Endothelial cell of umbilical vein (primary cell): ENCODE data around the gene CCNL2. TPM values are rescaled to one million over a fixed set of nuclear protein-coding genes. Genes with fewer than 3 reads are reported as not detected.

Experiments
- BruUV-seq: library from RNA; stranded (reverse); fragments of 400-500 nt; replicated peaks from 2 replicates; lab custom pipeline; 2021; lab: Mats Ljungman, UMichigan
- CTCF ChIA-PET: fragments of 300-600, 350-600 bp; sonication (Branson Sonifier 250); formaldehyde crosslinking; loops from one replicate; lab custom pipeline; 2021; ENCODE audit warnings: antibody characterized with exemption, inconsistent platforms; lab: Charles Lee
- POLR2A ChIA-PET: fragments of 300-600, 350-600 bp; sonication (Branson Sonifier 250); formaldehyde crosslinking; loops from one replicate; lab custom pipeline; 2021; ENCODE audit warnings: antibody characterized with exemption, inconsistent platforms; lab: Charles Lee
- DNase-seq: peaks from one replicate; pipeline ENCODE4 v3.0.0-alpha.2; 2011; ENCODE audit warnings: low read depth, low spot score
- FAIRE-seq: peaks from 2 replicates; lab custom pipeline; 2011; peaks lifted over from hg19 to GRCh38; lab: Jason Lieb, UNC
- H2AFZ ChIP-seq: 2 replicates; pipeline ENCODE4 v1.6.0; 2012; ENCODE audit warnings: low read depth, low read length, control low read depth, inconsistent platforms
- H3K27ac ChIP-seq: 2 replicates; pipeline ENCODE4 v1.5.1; 2011; ENCODE audit warnings: low read depth, mild to moderate bottlenecking, control low read depth, low read length, moderate library complexity; ENCODE audit not compliant: insufficient read depth
- H3K27me3 ChIP-seq, 2 experiments: 2 replicates each; pipeline versions ENCODE4 v1.6.0 to v1.6.1; 2011; ENCODE audit warnings: low read length in 2 of 2, mixed read lengths in 1 of 2; ENCODE audit not compliant: control insufficient read depth in 2 of 2, insufficient read depth in 2 of 2
- H3K36me3 ChIP-seq, 2 experiments: 2 replicates in 1 of 2; 3 replicates in 1 of 2; pipeline ENCODE4 v1.5.1; 2011; ENCODE audit warnings: low read length in 2 of 2, mild to moderate bottlenecking in 1 of 2, moderate library complexity in 1 of 2; ENCODE audit not compliant: control insufficient read depth in 2 of 2, insufficient read depth in 2 of 2; ENCODE audit errors: extremely low read depth in 1 of 2
- H3K4me1 ChIP-seq: 3 replicates; pipeline ENCODE4 v1.5.1; 2011; ENCODE audit warnings: mild to moderate bottlenecking, low read length; ENCODE audit not compliant: control insufficient read depth, insufficient read depth; ENCODE audit errors: extremely low read depth
- H3K4me2 ChIP-seq: 2 replicates; pipeline ENCODE4 v1.6.1; 2011; ENCODE audit warnings: low read length, control low read depth, mixed read lengths; ENCODE audit not compliant: insufficient read depth
- H3K4me3 ChIP-seq, 3 experiments: fragments of 200-600 bp in 1 of 3; sonication (generic), shearing (Covaris generic) in 1 of 3; replicated peaks in 1 of 3; 2 replicates each; pipeline ENCODE4 v1.5.1; 2011 to 2016; ENCODE audit warnings: control low read depth in 3 of 3, low read length in 3 of 3, mild to moderate bottlenecking in 2 of 3, inconsistent platforms in 1 of 3, low read depth in 1 of 3, moderate library complexity in 1 of 3; ENCODE audit not compliant: insufficient read depth in 1 of 3
- H3K79me2 ChIP-seq: 2 replicates; pipeline ENCODE4 v1.6.0; 2012; ENCODE audit warnings: low read length, inconsistent platforms; ENCODE audit not compliant: control insufficient read depth, insufficient read depth
- H3K9ac ChIP-seq: replicated peaks from 2 replicates; pipeline ENCODE3; 2011; ENCODE audit warnings: low read length, control low read depth; ENCODE audit not compliant: insufficient read depth; ENCODE audit errors: extremely low read depth
- H3K9me1 ChIP-seq: replicated peaks from 3 replicates; pipeline ENCODE4 v1.6.0; 2011; ENCODE audit warnings: mild to moderate bottlenecking, low read length; ENCODE audit not compliant: control insufficient read depth, insufficient read depth; ENCODE audit errors: extremely low read depth
- H3K9me3 ChIP-seq: replicated peaks from 2 replicates; pipeline ENCODE4 v1.5.1; 2012; ENCODE audit warnings: low read length, inconsistent platforms; ENCODE audit not compliant: control insufficient read depth, insufficient read depth
- H4K20me1 ChIP-seq: replicated peaks from 2 replicates; pipeline ENCODE3; 2011; ENCODE audit warnings: mild to moderate bottlenecking, low read length; ENCODE audit not compliant: control insufficient read depth, insufficient read depth; ENCODE audit errors: extremely low read depth
- CTCF ChIP-seq, 2 donors: IDR thresholded peaks; 1 replicate in 1 of 2; 2 replicates in 1 of 2; pipeline ENCODE4 v1.5.1; 2011; ENCODE audit warnings: low read length in 2 of 2, mild to moderate bottlenecking in 2 of 2, moderate library complexity in 2 of 2, control low read depth in 1 of 2, inconsistent platforms in 1 of 2, low read depth in 1 of 2; ENCODE audit not compliant: insufficient read depth in 1 of 2; ENCODE audit errors: extremely low read depth in 1 of 2
- EZH2 ChIP-seq: IDR thresholded peaks from 2 replicates; pipeline ENCODE4 v1.6.1; 2012; ENCODE audit warnings: borderline replicate concordance, low read depth, mild to moderate bottlenecking, moderate library complexity, low read length, inconsistent platforms; ENCODE audit not compliant: severe bottlenecking
- FOS ChIP-seq: IDR thresholded peaks from 2 replicates; pipeline ENCODE4 v1.6.1; 2011; ENCODE audit warnings: mild to moderate bottlenecking, low read length, moderate library complexity, borderline replicate concordance; ENCODE audit not compliant: insufficient read depth
- GATA2 ChIP-seq: IDR thresholded peaks from 2 replicates; pipeline ENCODE4 v1.7.0; 2011; ENCODE audit warnings: low read depth, mild to moderate bottlenecking, moderate library complexity, mixed read lengths, low read length; ENCODE audit not compliant: insufficient read length, insufficient read depth
- JUN ChIP-seq: IDR thresholded peaks from 2 replicates; pipeline ENCODE4 v1.6.1; 2011; ENCODE audit warnings: borderline replicate concordance, low read depth; ENCODE audit not compliant: insufficient read length, insufficient read depth
- MAX ChIP-seq: IDR thresholded peaks from 2 replicates; pipeline ENCODE4 v1.6.1; 2011; ENCODE audit not compliant: insufficient read depth, insufficient read length
- MYC ChIP-seq: IDR thresholded peaks from one replicate; pipeline ENCODE4 v1.6.1; 2011; ENCODE audit warnings: mild to moderate bottlenecking, low read depth, low read length
- POLR2A ChIP-seq: IDR thresholded peaks from 2 replicates; pipeline ENCODE4 v1.6.1; 2012; ENCODE audit warnings: low read depth, mild to moderate bottlenecking, control low read depth, low read length
- POLR2AphosphoS5 ChIP-seq: IDR thresholded peaks from 2 replicates; pipeline ENCODE4 v1.6.1; 2012; ENCODE audit warnings: low read depth, mild to moderate bottlenecking, control low read depth, low read length, moderate library complexity; ENCODE audit not compliant: insufficient read depth
- dilution Hi-C: fragments of 300-500 bp; cut with MboI; formaldehyde crosslinking; loops from one replicate; pipeline ENCODE4 v1.15.0; 2019; ENCODE audit warnings: low sequenced_read_pairs; ENCODE audit not compliant: extremely low pct_ligation_motif_present
- intact Hi-C: fragments of 100-400 bp; cut with micrococcal nuclease; formaldehyde crosslinking; loops from one replicate; pipeline ENCODE4 v1.10.0; 2022
- polyA plus RNA-seq, 4 experiments: library from polyadenylated mRNA; depleted of rRNA in 3 of 4; stranded (reverse) in 3 of 4; unstranded in 1 of 4; fragments of >200 nt; gene quantifications; 2 replicates each; pipeline versions ENCODE4 v1.2.1 to v1.2.3, GENCODE V29; 2011 to 2012; ENCODE audit warnings: missing spikeins in 1 of 4
- total RNA-seq: library from RNA; stranded (reverse); gene quantifications from 2 replicates; pipeline ENCODE4 v1.2.3, GENCODE V29; 2021

Gene CCNL2
- total and polyA plus RNA-seq, 2 donors (not counting 3 experiments of a cell fraction or from before 2014, with no cell fraction given): 188 to 209 TPM

DNA sequence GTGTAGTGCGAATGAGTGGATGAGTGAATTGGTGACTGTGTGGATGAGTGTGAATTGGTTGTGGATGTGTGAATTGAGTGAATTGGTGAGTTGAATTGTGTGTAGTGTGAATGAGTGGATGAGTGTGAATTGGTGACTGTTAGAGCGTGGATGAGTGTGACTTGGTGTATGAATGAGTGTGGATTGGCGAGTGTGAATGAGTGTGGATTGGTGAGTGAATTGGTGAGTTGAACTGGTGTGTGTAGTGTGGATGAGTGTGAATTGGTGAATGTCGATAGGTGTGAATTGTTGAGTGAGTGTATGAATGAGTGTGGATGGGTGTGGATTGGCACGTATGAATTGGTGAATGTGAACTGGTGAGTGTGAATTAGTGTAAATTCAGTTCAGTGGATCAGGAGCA, 31.8 kb downstream of the CCNL2 start:
- no peaks in the 10 kb centered on the region for H3K79me2 ChIP-seq
- FAIRE-seq (peak; percentile 24), DNase-seq (no peak)
- H4K20me1 ChIP-seq: no peaks in the 10 kb centered on the region
- no peaks in the 10 kb centered on the region for H3K27me3 ChIP-seq
- H3K36me3 ChIP-seq: no peaks in the 10 kb centered on the region
- H3K9me1 ChIP-seq: no peaks in the 10 kb centered on the region
- TF ChIP-seq POLR2A (no peak), CTCF (IDR thresholded peaks at IDR 0.05; ENCODE audit: extremely low read depth in 1 of 2, insufficient read depth in 1 of 2, low read depth in 1 of 2, low read length in 2 of 2) (no peak), EZH2 (no peak), GATA2 (no peak), MAX (no peak), MYC (no peak)
- dilution Hi-C loops (no loop called here), intact Hi-C loops (no loop called here)
- ChIA-PET POLR2A (no interaction called here), CTCF (no interaction called here)
- H3K4me3 ChIP-seq: no peak overlapping the region
- H3K4me2 ChIP-seq: no peak overlapping the region
- H3K27ac ChIP-seq: no peak overlapping the region
- peaks cover 3% of the 10 kb centered on the region for H3K4me1 ChIP-seq
- H2AFZ ChIP-seq: no peak overlapping the region
- peaks cover 3% of the 10 kb centered on the region for H3K9me3 ChIP-seq
- no TSS peak for BruUV-seq
- no peak overlapping the region for H3K9ac ChIP-seq

DNA sequence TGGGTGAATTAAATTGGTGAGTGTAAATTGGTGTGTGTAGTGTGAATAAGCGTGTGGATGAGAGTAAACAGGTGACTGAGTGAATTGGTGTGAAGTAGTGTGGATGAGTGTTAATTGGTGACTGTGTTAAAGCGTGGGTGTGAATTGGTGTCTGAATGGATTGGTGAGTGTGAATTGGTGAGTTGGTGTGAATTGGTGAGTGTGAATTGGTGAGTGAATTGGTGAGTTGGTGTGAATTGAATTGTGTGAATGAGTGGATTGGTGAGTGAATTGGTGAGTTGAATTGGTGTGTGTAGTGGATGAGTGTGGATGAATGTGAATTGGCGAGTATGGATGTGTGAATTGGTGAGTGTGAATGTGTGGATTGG, 32.5 kb downstream of the CCNL2 start:
- H3K9ac ChIP-seq: no peak overlapping the region
- FAIRE-seq: no peak
- H3K9me1 ChIP-seq: no peaks in the 10 kb centered on the region
- intact Hi-C loops: no loop called here
- no peak for DNase-seq
- dilution Hi-C loops: no loop called here
- H2AFZ ChIP-seq: no peak overlapping the region
- H3K9me3 ChIP-seq: peaks cover 3% of the 10 kb centered on the region
- no peak overlapping the region for H3K4me2 ChIP-seq
- ChIA-PET CTCF (no interaction called here), POLR2A (no interaction called here)
- no peak overlapping the region for H3K4me3 ChIP-seq
- no peaks in the 10 kb centered on the region for H3K4me1 ChIP-seq
- no peak overlapping the region for H3K27ac ChIP-seq
- BruUV-seq: no TSS peak
- H3K27me3 ChIP-seq: no peaks in the 10 kb centered on the region
- no peaks in the 10 kb centered on the region for H4K20me1 ChIP-seq
- H3K79me2 ChIP-seq: no peaks in the 10 kb centered on the region
- H3K36me3 ChIP-seq: no peaks in the 10 kb centered on the region
- TF ChIP-seq CTCF (IDR thresholded peaks at IDR 0.05; ENCODE audit: extremely low read depth in 1 of 2, insufficient read depth in 1 of 2, low read depth in 1 of 2, low read length in 2 of 2) (no peak), POLR2AphosphoS5 (no peak), FOS (no peak), JUN (no peak), POLR2A (no peak), MAX (no peak), EZH2 (no peak), MYC (no peak), GATA2 (no peak)
